OCI-LY1 (cell line): ENCODE data around the gene MLLT3.

Source experiments
- H2AFZ ChIP-seq: fragments of 200-600 bp; sonication (generic), shearing (Covaris generic); 2 replicates; pipeline ENCODE4 v1.6.0; 2014; ENCODE audit warnings: antibody characterized with exemption, mild to moderate bottlenecking, low read length
- H3F3A ChIP-seq: fragments of 200-600 bp; sonication (generic), shearing (Covaris generic); 2 replicates; pipeline ENCODE4 v1.6.0; 2014; ENCODE audit warnings: mild to moderate bottlenecking, antibody characterized with exemption, low read length, moderate library complexity; ENCODE audit not compliant: insufficient read depth
- H3K27ac ChIP-seq: fragments of 200-600 bp; sonication (generic); 2 replicates; pipeline ENCODE4 v1.5.1; 2014; ENCODE audit warnings: low read length, mixed run types, mild to moderate bottlenecking, low read depth; ENCODE audit not compliant: poor library complexity, severe bottlenecking
- H3K27me3 ChIP-seq: fragments of 200-600 bp; sonication (generic); 2 replicates; pipeline ENCODE4 v1.6.0; 2014; ENCODE audit warnings: antibody characterized with exemption, mild to moderate bottlenecking, low read length, moderate library complexity; ENCODE audit not compliant: insufficient read depth
- H3K36me3 ChIP-seq: fragments of 200-600 bp; sonication (generic); 2 replicates; pipeline ENCODE4 v1.6.1; 2014; ENCODE audit warnings: mild to moderate bottlenecking, antibody characterized with exemption, low read length, moderate library complexity, mixed read lengths; ENCODE audit not compliant: insufficient read depth
- H3K4me1 ChIP-seq: fragments of 200-600 bp; sonication (generic); 2 replicates; pipeline ENCODE4 v1.5.1; 2014; ENCODE audit warnings: mild to moderate bottlenecking, low read length, moderate library complexity; ENCODE audit not compliant: insufficient read depth, severe bottlenecking
- H3K4me2 ChIP-seq: fragments of 200-600 bp; sonication (generic), shearing (Covaris generic); 2 replicates; pipeline ENCODE4 v1.6.1; 2014; ENCODE audit warnings: low read length
- H3K4me3 ChIP-seq: fragments of 200-600 bp; sonication (generic); 2 replicates; pipeline ENCODE4 v1.5.1; 2014; ENCODE audit warnings: low read length, low read depth, mild to moderate bottlenecking, mixed read lengths; ENCODE audit not compliant: poor library complexity, severe bottlenecking
- H3K79me2 ChIP-seq: fragments of 200-600 bp; shearing (Covaris generic); 2 replicates; pipeline ENCODE4 v1.6.1; 2016; ENCODE audit warnings: mixed run types, low read length, mixed read lengths; ENCODE audit not compliant: insufficient read depth
- H3K9ac ChIP-seq: fragments of 200-600 bp; sonication (generic), shearing (Covaris generic); 2 replicates; pipeline ENCODE4 v1.6.1; 2014; ENCODE audit warnings: mild to moderate bottlenecking, low read length, mixed read lengths
- H3K9me2 ChIP-seq: fragments of 200-600 bp; sonication (generic), shearing (Covaris generic); 2 replicates; pipeline ENCODE4 v1.6.1; 2014; ENCODE audit warnings: low read depth, mild to moderate bottlenecking, low read length, mixed read lengths
- H3K9me3 ChIP-seq: fragments of 200-600 bp; shearing (Covaris generic); 2 replicates; pipeline ENCODE4 v1.6.1; 2014; ENCODE audit warnings: low read length, mixed read lengths
- H4K20me1 ChIP-seq: fragments of 200-600 bp; sonication (generic), shearing (Covaris generic); 2 replicates; pipeline ENCODE4 v1.6.0; 2016; ENCODE audit warnings: mild to moderate bottlenecking, low read length; ENCODE audit not compliant: insufficient read depth
- EZH2 ChIP-seq: fragments of 200-600 bp; sonication (generic), shearing (Covaris generic); IDR thresholded peaks from 2 replicates; pipeline ENCODE4 v1.8.0; 2017; ENCODE audit warnings: borderline replicate concordance, mixed run types, mild to moderate bottlenecking, antibody characterized with exemption, low read length, moderate library complexity, mixed read lengths
- TF ChIP-seq, protein P1 (sequence below): fragments of 200-600 bp; sonication (generic), shearing (Covaris generic); IDR thresholded peaks from 2 replicates; pipeline ENCODE4 v1.5.1; 2017; ENCODE audit warnings: mild to moderate bottlenecking, antibody characterized with exemption, low read length, moderate library complexity, mixed read lengths

MLLT3 gene

DNA sequence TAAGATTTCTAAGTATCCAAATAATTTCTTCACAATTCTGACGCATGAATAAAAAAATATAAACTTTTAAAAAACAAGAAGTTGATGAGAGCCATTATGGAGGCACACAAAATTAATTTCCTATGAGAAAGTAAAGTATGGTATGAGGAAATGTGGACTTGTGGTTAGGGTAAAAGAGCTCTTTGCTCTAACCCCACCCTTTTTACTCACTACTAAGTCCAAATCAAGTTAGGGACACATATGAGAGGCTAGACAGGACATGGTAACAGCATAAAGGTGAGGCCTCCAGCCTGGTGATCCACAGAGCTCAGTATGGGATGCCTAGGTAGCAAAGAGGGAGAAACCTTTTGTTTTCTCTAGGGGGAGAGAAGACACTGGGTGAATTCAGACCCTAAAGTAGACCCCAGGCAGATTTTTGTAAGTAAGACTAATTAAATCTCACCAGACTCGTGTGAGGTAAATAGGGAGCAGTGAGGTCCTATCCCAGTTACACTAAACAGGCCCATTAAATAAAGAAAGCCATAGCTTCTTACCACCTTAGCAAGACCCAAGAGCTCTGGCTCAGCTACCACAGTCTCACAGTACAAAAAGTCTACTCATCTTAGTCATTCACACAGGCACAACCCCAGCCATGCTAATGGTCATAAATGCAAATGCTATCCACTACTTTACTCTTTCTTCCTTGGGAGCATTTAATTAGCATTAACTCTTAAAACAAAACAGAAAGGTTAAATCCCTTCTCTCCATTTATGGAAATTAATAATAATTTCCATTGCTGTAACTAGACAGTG is 42.6 kb downstream of the MLLT3 start:
- H3K9me2 ChIP-seq: no peaks in the 10 kb centered on the region

DNA sequence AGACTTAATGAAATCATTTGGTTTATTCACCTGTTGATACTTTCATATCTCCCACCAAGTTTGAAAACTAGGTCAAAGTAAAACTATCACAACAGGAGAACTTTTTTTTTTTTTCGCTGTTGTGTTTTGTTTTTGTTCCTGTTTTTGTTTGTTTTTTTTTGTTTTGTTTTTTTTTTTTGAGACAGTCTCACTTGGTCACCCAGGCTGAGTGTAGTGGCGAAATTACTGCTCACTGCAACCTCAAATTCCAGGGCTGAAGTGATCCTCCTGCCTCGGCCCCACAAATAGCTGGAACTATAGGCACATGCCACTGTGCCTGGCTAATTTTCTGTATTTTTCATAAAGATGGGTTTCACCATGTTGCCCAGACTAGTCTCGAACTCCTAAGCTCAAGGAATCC is 49.3 kb downstream of the MLLT3 start:
- no peak overlapping the region for H3K27ac ChIP-seq
- H2AFZ ChIP-seq: no peak overlapping the region
- H3K9me3 ChIP-seq: no peaks in the 10 kb centered on the region
- H3K36me3 ChIP-seq: no peaks in the 10 kb centered on the region
- H3K9ac ChIP-seq: no peak overlapping the region
- no peaks in the 10 kb centered on the region for H3K79me2 ChIP-seq
- no peaks in the 10 kb centered on the region for H3K27me3 ChIP-seq
- H3K4me2 ChIP-seq: no peak overlapping the region
- no peaks in the 10 kb centered on the region for H3K9me2 ChIP-seq
- H3F3A ChIP-seq: no peaks in the 10 kb centered on the region
- no peaks in the 10 kb centered on the region for H3K4me1 ChIP-seq
- no peak for TF ChIP-seq EZH2
- TF ChIP-seq, protein P1, sequence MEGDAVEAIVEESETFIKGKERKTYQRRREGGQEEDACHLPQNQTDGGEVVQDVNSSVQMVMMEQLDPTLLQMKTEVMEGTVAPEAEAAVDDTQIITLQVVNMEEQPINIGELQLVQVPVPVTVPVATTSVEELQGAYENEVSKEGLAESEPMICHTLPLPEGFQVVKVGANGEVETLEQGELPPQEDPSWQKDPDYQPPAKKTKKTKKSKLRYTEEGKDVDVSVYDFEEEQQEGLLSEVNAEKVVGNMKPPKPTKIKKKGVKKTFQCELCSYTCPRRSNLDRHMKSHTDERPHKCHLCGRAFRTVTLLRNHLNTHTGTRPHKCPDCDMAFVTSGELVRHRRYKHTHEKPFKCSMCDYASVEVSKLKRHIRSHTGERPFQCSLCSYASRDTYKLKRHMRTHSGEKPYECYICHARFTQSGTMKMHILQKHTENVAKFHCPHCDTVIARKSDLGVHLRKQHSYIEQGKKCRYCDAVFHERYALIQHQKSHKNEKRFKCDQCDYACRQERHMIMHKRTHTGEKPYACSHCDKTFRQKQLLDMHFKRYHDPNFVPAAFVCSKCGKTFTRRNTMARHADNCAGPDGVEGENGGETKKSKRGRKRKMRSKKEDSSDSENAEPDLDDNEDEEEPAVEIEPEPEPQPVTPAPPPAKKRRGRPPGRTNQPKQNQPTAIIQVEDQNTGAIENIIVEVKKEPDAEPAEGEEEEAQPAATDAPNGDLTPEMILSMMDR: no peak
- H4K20me1 ChIP-seq: no peaks in the 10 kb centered on the region
- no peak overlapping the region for H3K4me3 ChIP-seq

More for the DNA sequence above, 42.6 kb downstream of the MLLT3 start:
- Histone ChIP-seq H3K4me1 (no peaks in the 10 kb centered on the region), H3F3A (no peaks in the 10 kb centered on the region), H3K9ac (no peak overlapping the region), H3K27me3 (no peaks in the 10 kb centered on the region), H3K4me2 (no peak overlapping the region), H2AFZ (no peak overlapping the region), H4K20me1 (no peaks in the 10 kb centered on the region), H3K9me3 (no peaks in the 10 kb centered on the region), H3K79me2 (no peaks in the 10 kb centered on the region), H3K36me3 (no peaks in the 10 kb centered on the region), H3K4me3 (no peak overlapping the region), H3K27ac (no peak overlapping the region)
- no peak for TF ChIP-seq EZH2
- TF ChIP-seq, protein P1: no peak

DNA sequence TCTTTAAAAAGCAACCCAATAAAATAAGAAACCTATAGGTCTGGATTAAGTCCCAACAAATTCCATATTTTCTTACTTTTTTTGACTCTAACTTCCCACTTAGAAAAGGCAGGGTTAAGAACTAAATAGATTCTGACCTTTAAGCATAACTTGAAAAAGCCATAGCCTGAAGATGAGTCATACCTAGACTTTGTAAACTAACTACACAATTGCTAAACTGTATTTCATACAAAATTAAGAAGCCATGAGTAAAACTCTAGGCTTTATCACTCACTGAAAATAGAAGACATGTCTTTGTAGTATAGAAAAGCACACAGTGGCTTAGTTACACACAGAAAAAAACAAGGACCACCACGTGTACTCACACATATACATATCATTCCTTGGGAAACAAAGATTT is 51.5 kb downstream of the MLLT3 start:
- no peaks in the 10 kb centered on the region for H3K27me3 ChIP-seq
- no peak overlapping the region for H3K27ac ChIP-seq
- H3K9me2 ChIP-seq: no peaks in the 10 kb centered on the region
- H3K9me3 ChIP-seq: no peaks in the 10 kb centered on the region
- H3K4me3 ChIP-seq: no peak overlapping the region
- no peak for TF ChIP-seq EZH2
- TF ChIP-seq, protein P1: no peak
- no peaks in the 10 kb centered on the region for H3K79me2 ChIP-seq
- no peaks in the 10 kb centered on the region for H3K36me3 ChIP-seq
- H3K4me2 ChIP-seq: no peak overlapping the region
- H3K4me1 ChIP-seq: no peaks in the 10 kb centered on the region
- H3F3A ChIP-seq: no peaks in the 10 kb centered on the region
- H2AFZ ChIP-seq: no peak overlapping the region
- no peak overlapping the region for H3K9ac ChIP-seq
- H4K20me1 ChIP-seq: no peaks in the 10 kb centered on the region
